Mesothelial cell of epicardium (in vitro differentiated cells): ENCODE results near the gene SS18. TPM values are rescaled to one million over a fixed set of nuclear protein-coding genes. Genes with fewer than 3 reads are reported as not detected.

Experiments
- DNase-seq, 2 experiments: peaks; one replicate each; pipeline ENCODE4 v3.0.0; 2021; ENCODE audit warnings: low spot score in 2 of 2; ENCODE audit not compliant: unreplicated experiment in 2 of 2
- H3K27ac Mint-ChIP-seq: 2 replicates; pipeline ENCODE4 v1.8.0; 2021; ENCODE audit warnings: mixed read lengths
- H3K27me3 Mint-ChIP-seq: 2 replicates; pipeline ENCODE4 v1.8.0; 2021; ENCODE audit warnings: low read depth, mixed read lengths
- H3K36me3 Mint-ChIP-seq: 2 replicates; pipeline ENCODE4 v1.8.0; 2021; ENCODE audit warnings: mixed read lengths
- H3K4me1 Mint-ChIP-seq: 2 replicates; pipeline ENCODE4 v1.8.0; 2021; ENCODE audit warnings: mixed read lengths
- H3K4me3 Mint-ChIP-seq: 2 replicates; pipeline ENCODE4 v1.8.0; 2021; ENCODE audit warnings: mild to moderate bottlenecking, moderate library complexity, mixed read lengths
- H3K9me3 Mint-ChIP-seq: 2 replicates; pipeline ENCODE4 v1.8.0; 2021; ENCODE audit warnings: mixed read lengths
- total RNA-seq: library from RNA; stranded (reverse); gene quantifications from 3 replicates; pipeline ENCODE4 v1.2.1, GENCODE V29; 2021
- TF ChIP-seq, protein P1 (sequence below): fragments of 200-600 bp; sonication (generic); IDR thresholded peaks from one replicate; pipeline ENCODE4 v1.5.0; 2021; ENCODE audit warnings: antibody characterized with exemption; ENCODE audit not compliant: unreplicated experiment

Gene SS18
- total RNA-seq, 1 donor from 2014 or later: 97.9 TPM

DNA sequence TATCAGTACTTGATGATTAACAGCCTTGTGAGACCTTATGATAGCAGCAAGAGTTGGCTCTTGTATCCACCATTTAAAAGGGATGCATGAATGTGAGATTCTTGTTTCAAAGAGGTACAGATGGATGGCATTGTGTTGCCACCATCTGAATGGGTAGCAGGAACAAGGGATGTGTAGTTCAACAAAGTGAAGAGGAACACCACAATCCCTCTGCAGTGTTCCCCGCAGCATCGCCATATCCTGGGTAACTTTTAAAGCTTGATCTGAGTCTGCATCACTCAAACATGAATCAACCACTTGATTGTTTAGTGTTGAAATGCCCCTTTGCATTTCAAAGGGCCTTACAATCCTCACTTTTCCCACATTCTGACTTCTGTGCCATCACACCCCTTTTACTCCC, 106.7 kb downstream of the SS18 start:
- H3K4me1 Mint-ChIP-seq: no peaks in the 10 kb centered on the region
- H3K36me3 Mint-ChIP-seq: no peaks in the 10 kb centered on the region
- no peaks in the 10 kb centered on the region for H3K9me3 Mint-ChIP-seq
- peaks cover 4% of the 10 kb centered on the region for H3K27me3 Mint-ChIP-seq
- no peak overlapping the region for H3K27ac Mint-ChIP-seq
- no peak overlapping the region for H3K4me3 Mint-ChIP-seq
- TF ChIP-seq, protein P1, sequence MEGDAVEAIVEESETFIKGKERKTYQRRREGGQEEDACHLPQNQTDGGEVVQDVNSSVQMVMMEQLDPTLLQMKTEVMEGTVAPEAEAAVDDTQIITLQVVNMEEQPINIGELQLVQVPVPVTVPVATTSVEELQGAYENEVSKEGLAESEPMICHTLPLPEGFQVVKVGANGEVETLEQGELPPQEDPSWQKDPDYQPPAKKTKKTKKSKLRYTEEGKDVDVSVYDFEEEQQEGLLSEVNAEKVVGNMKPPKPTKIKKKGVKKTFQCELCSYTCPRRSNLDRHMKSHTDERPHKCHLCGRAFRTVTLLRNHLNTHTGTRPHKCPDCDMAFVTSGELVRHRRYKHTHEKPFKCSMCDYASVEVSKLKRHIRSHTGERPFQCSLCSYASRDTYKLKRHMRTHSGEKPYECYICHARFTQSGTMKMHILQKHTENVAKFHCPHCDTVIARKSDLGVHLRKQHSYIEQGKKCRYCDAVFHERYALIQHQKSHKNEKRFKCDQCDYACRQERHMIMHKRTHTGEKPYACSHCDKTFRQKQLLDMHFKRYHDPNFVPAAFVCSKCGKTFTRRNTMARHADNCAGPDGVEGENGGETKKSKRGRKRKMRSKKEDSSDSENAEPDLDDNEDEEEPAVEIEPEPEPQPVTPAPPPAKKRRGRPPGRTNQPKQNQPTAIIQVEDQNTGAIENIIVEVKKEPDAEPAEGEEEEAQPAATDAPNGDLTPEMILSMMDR: no peak
- no peak for DNase-seq

DNA sequence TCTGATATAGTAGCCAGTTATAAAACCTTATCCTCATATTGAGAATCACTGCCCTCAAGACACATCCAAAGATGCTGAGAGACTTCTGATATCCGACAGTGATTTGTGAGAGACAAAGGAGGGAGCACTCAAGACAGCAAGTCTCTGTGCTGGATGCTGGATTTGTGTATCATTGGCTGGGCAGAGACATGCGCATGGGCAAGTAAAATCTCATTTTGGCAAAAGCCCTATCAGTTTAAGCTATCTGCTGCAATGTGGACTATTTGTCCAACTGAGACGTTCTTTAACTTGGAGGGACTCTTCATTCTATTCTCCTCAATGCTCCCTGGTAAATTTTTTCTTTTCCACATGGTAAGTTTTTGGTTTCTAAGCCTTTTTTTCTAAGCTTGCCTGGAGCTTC, 107.5 kb downstream of the SS18 start:
- Mint-ChIP-seq H3K4me1 (no peaks in the 10 kb centered on the region), H3K36me3 (no peaks in the 10 kb centered on the region), H3K27ac (no peak overlapping the region), H3K4me3 (no peak overlapping the region), H3K27me3 (peaks cover 4% of the 10 kb centered on the region), H3K9me3 (no peaks in the 10 kb centered on the region)
- TF ChIP-seq, protein P1: no peak
- no peak for DNase-seq

DNA sequence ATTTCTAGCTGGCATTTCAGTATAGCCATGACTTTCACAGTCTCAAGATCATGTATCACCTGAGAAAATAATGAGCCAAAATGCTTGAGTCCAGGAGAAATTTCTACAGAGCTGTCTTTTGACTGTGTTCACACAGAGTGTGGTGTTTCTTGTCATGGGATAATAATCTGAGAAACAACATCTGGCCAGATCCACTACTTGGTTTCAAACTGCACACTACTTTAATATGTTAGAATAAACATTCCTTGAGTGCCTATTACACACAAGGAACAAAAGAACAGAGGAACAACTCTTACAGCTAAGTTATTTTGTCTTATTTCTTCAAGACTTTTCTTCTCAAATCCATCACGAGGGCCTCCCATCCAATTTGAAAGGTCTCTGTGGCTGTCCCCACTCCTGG, 108.3 kb downstream of the SS18 start:
- TF ChIP-seq, protein P1: no peak
- Mint-ChIP-seq H3K27me3 (peaks cover 4% of the 10 kb centered on the region), H3K36me3 (no peaks in the 10 kb centered on the region), H3K4me1 (no peaks in the 10 kb centered on the region), H3K4me3 (no peak overlapping the region), H3K9me3 (no peaks in the 10 kb centered on the region), H3K27ac (no peak overlapping the region)
- no peak for DNase-seq

DNA sequence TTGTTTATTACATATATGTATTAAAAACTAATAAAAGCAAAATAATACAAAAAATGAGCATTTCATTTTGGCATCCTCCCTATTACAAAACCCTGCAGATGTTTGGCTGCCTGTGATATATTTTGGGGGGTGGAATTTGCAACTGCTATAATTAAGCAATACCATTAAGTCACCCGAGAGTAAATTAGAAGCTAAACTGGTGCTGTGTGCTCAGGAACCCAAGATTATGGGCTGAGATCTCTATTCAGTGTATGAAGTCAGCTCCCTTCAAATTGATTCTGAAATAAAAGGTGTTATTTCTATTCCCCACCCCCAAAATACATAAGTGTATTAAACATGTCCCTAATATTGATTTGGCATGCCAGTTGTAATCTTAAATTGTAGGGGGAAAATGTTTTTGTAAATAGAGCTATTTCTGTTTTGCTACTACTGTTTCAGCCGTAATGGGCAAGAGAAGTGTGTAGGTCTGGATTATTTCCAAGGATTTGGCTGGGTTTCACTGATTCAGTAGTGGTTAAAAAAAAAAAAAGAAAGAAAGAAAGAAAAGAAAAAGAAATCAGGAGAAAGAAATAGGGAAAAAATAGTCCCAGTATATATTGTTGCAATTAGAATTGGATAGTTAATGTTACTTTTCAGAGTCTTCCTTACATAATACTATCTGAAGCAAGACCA, 110.9 kb downstream of the SS18 start:
- H3K27me3 Mint-ChIP-seq: peaks cover 4% of the 10 kb centered on the region
- no peaks in the 10 kb centered on the region for H3K9me3 Mint-ChIP-seq
- H3K4me1 Mint-ChIP-seq: no peaks in the 10 kb centered on the region
- no peak overlapping the region for H3K4me3 Mint-ChIP-seq
- no peaks in the 10 kb centered on the region for H3K36me3 Mint-ChIP-seq
- TF ChIP-seq, protein P1: no peak
- no peak for DNase-seq
- H3K27ac Mint-ChIP-seq: no peak overlapping the region

DNA sequence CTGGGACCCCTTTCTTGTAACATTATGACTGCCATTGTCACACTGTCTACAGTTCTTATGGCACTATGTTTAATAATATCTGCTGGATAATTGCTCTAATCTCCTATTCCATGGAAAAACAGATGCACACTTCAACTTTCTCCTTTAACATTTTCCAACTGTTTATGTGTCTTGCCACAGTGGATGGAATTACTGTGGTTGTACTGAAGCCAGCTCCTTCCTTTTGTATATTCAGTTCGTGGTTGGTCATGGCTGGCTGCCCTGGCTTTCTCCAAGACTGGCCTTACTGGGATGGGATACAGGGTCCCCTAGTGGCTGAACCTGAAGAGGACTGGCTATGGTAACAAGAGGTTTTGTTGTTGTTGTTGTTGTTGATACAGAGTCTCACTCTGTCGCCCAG, 113.9 kb downstream of the SS18 start:
- H3K27ac Mint-ChIP-seq: no peak overlapping the region
- no peaks in the 10 kb centered on the region for H3K27me3 Mint-ChIP-seq
- H3K4me3 Mint-ChIP-seq: no peak overlapping the region
- H3K9me3 Mint-ChIP-seq: peaks cover 4% of the 10 kb centered on the region
- TF ChIP-seq, protein P1: no peak
- no peak for DNase-seq
- no peaks in the 10 kb centered on the region for H3K36me3 Mint-ChIP-seq
- H3K4me1 Mint-ChIP-seq: no peaks in the 10 kb centered on the region
